Measurements from ENCODE around the gene HELQ.

DNA sequence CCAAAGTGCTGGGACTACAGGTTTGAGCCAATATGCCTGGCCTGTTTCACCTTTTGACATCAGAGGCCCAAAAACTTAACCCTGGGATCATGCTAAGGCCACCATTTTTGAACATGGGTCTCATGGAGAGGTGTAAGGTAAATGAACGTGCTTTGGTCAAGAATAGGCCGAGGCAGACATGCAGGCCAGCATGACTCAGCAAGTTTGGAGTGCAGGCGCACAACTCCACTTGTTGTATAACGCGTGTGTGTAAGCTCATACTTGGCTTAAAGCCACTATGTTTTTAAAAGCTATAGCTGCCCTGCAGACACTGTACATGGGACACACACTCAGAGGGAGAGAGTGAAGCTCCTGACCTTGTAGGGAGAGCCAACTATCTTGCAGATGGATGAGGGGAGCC is 77.2 kb downstream of the HELQ start:
- TF ChIP-seq MXI1 (IDR thresholded peaks at IDR 0.05; ENCODE audit: borderline replicate concordance, low read depth, low read length) (no peak), POLR2A (IDR thresholded peaks at IDR 0.05; ENCODE audit: low read depth, low read length) (no peak)
- TF ChIP-seq, protein P1, sequence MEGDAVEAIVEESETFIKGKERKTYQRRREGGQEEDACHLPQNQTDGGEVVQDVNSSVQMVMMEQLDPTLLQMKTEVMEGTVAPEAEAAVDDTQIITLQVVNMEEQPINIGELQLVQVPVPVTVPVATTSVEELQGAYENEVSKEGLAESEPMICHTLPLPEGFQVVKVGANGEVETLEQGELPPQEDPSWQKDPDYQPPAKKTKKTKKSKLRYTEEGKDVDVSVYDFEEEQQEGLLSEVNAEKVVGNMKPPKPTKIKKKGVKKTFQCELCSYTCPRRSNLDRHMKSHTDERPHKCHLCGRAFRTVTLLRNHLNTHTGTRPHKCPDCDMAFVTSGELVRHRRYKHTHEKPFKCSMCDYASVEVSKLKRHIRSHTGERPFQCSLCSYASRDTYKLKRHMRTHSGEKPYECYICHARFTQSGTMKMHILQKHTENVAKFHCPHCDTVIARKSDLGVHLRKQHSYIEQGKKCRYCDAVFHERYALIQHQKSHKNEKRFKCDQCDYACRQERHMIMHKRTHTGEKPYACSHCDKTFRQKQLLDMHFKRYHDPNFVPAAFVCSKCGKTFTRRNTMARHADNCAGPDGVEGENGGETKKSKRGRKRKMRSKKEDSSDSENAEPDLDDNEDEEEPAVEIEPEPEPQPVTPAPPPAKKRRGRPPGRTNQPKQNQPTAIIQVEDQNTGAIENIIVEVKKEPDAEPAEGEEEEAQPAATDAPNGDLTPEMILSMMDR (conservative IDR thresholded peaks at IDR 0.05; ENCODE audit: low read depth, low read length), result no peak

Measured in IMR-90 (cell line).